Neural cell (in vitro differentiated cells): Measurements from ENCODE around the gene PPP2R5A.
"Not testable (repeated sequence)": the region's sequence is repeated elsewhere in the genome, so short reads cannot be mapped to it uniquely, and the experiment has no call there.

Source experiments
- EZH2 ChIP-seq: fragments of 200-600, 300-800 bp; shearing (Covaris generic), sonication (generic); IDR thresholded peaks from 2 replicates; pipeline ENCODE4 v1.6.1; 2014; ENCODE audit warnings: antibody characterized with exemption, low read length, borderline replicate concordance, mild to moderate bottlenecking; ENCODE audit not compliant: insufficient read depth, poor library complexity, severe bottlenecking
- RAD21 ChIP-seq: fragments of 450-650 bp; conservative IDR thresholded peaks from 2 replicates; pipeline ENCODE4 v1.6.1; 2014; ENCODE audit warnings: antibody characterized with exemption, mild to moderate bottlenecking, moderate library complexity
- TF ChIP-seq, protein P1 (sequence below): fragments of 450-650 bp; IDR thresholded peaks from 2 replicates; pipeline ENCODE4 v1.5.1; 2014; ENCODE audit warnings: antibody characterized with exemption, mild to moderate bottlenecking, moderate library complexity; ENCODE audit not compliant: poor library complexity, severe bottlenecking

DNA sequence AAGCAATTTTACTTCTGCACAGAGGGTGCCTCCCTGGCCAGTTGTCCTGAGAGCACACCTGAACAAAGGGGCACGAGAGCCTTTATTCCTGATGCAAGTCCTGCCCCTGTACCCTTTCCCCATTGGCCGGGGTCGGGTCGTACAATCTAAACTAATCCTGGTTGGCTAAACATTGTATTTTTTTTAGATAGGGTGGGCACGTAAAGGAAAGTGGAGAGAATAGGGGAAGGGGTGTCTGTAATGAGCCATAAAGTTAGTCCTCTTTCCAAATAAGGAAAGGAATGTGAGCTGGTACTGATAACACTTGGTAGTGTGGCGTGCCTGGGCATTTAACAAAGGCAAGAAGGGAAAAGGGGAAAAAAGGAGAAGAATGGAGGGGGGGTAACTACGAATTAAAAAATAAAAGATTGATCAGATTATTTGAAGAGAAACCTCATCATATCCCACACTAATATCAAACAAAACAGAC is 20.8 kb downstream of the PPP2R5A start:
- TF ChIP-seq, protein P1, sequence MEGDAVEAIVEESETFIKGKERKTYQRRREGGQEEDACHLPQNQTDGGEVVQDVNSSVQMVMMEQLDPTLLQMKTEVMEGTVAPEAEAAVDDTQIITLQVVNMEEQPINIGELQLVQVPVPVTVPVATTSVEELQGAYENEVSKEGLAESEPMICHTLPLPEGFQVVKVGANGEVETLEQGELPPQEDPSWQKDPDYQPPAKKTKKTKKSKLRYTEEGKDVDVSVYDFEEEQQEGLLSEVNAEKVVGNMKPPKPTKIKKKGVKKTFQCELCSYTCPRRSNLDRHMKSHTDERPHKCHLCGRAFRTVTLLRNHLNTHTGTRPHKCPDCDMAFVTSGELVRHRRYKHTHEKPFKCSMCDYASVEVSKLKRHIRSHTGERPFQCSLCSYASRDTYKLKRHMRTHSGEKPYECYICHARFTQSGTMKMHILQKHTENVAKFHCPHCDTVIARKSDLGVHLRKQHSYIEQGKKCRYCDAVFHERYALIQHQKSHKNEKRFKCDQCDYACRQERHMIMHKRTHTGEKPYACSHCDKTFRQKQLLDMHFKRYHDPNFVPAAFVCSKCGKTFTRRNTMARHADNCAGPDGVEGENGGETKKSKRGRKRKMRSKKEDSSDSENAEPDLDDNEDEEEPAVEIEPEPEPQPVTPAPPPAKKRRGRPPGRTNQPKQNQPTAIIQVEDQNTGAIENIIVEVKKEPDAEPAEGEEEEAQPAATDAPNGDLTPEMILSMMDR, result not testable (repeated sequence)
- not testable (repeated sequence) for TF ChIP-seq RAD21, EZH2
